COR-L47 (cell line): ENCODE data around the gene IER5L.
A peak's percentile ranks its signal among the peaks of the same experiment; 100 is the strongest.
"Not testable (repeated sequence)": the region's sequence is repeated elsewhere in the genome, so short reads cannot be mapped to it uniquely, and the experiment has no call there.

Experiments used
- DNase-seq: peaks from one replicate; lab custom pipeline; 2025; lab: John Stamatoyannopoulos, UW

IER5L gene

DNA sequence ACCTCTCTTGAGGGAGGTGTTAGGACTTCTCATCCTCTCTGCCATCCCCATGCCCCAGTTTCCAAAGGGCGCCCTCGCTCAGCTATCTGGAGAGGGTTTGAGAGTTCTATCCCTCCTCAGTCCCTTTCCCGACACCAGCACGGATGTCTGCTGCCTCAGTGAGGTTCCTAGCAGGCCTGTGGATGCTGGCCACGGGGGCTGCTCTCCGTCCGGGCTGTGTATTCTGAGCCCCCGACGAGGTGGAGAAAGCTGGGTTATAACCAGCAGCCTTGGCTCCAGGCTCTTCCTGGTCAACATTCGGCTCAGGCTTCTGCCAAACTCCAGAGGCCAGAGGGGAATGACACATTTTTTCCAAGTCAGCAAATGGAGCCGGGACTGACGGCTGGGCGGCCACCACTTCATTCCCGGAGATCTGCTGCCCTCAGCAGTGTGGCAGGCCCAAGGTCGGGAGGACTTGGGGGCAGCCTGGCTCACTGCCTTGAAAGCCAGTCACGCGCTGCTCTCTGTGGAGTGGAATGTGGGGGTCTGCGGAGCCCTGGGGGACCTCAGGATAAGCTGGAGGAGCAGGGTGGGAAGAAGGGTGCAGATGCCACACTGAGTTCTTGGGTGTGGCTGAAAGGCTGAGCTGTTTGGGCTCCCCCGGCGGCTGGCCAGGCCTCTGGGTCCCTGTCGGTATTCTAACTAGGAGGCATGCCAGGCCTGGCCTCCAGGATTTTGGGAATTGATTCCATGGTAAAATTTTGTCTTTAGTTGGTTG, 39.4 kb downstream of the IER5L start:
- DNase-seq, result no peak

DNA sequence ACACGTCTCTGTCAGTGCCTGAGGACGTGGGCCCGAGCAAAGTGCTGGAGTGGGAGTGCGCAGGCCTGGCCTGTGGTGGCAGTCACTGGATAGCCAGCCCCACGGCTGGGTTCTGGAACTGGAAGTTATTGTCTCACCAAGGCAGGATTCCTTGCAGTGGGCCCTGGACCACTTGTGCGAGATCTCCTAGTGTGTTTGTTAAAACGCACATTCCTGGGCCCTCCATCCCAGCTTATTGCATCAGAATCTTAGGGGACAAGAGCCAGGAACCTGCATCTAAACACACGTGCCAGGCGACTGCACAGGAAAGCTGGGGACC, 40.0 kb downstream of the IER5L start:
- DNase-seq, result no peak

DNA sequence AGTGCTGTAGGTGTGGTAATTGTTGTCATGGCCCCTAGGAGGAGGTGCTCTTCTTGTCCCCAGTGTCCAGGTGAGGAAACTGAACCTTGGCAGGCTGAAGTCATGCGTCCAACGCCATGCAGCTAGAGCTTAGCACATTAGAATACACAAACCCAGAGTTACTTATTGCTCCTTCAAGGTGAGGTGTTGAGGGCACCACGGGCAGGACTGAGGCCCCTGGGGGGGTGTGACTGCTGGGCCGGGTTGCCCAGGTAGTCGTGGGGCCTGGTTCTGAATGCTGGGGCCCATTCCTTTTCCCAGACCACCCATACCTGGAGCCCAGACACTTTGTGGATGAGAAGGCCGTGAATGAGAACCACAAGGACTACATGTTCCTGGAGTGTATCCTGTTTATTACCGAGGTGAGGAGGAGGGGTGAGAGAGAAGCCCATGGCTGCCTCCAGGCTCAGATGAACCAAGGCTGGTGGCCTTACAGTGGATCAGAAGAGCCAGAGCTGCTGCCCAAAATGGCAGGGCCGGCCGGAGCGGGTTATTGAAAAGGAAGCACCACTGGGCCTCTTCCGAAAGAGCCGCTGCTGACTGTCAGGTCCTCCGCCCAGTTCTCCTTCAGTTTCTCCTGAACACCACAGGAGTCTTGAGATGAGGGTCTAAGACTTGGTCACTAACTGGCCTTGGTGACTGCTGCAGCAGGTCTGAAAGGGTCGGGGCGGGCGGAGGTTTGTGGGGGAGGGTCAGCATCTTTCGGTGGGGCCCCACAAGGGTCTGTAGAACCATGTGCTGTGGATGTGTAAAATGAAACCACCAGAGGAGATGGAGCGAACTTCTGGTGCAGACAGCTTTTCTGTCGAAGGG, 40.5 kb downstream of the IER5L start:
- no peak for DNase-seq

DNA sequence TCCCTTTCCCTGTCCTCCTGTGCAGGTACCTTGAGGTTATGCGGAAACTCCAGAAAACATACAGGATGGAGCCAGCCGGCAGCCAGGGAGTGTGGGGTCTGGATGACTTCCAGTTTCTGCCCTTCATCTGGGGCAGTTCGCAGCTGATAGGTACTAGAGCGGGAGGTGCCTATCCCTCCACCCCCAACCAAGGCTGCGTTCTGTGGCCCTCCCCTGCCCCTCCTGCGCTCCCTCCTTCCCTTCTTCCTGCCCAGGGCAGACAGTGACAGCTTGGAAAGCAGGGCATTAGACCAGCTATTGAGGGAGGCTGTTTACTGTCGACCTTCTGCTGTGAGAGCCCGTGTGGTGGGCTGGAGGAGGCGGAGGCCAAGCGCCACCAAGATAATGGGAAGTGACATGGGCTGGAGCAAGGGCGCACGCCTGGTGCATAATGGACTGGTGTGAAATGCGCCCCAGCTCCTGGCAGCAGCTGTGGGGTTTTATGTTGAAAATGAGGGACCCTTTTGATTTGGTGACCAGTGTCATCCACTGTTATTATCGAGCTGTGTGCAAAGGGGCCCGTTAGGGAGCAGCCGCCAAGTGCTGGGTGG, 41.5 kb downstream of the IER5L start:
- DNase-seq, result no peak

DNA sequence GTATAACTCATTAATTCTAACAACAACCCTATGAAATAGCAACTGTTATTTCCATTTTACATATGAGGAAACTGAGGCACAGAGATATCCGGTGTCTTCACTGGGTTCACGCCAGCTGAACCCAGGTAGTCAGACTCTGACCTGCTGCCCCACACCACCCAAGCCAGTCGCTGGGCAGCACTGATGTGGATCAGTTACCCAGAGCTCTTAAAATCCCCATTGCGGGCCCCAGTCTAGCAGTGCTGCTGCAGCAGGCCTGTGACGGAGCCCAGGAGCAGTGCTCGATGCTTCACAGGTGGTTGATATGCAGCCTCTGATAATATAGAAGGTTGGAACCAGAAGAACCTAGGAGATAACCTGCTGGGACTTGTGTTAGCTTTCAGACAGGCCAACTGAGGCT, 42.6 kb downstream of the IER5L start:
- DNase-seq, result no peak

DNA sequence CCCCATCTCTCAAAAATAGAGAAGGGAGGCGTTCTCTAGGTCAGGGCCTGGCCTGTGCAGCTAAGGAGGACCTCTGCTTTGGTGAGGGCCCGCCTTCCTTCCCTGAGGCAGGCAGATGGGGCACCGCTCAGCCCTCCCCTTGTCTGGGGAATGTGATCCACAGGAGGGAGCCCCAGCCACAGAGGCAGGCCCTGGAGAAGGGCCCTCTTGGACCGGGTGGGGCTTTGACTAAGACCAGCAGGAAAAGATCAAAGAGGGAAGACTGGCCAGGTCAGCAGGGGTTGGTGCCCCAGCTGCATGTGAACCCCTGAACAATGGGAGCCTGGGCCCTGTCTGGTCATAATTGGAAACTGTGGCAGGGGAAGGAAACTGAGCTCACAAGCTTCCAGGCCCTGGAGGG, 45.0 kb downstream of the IER5L start:
- no peak for DNase-seq

DNA sequence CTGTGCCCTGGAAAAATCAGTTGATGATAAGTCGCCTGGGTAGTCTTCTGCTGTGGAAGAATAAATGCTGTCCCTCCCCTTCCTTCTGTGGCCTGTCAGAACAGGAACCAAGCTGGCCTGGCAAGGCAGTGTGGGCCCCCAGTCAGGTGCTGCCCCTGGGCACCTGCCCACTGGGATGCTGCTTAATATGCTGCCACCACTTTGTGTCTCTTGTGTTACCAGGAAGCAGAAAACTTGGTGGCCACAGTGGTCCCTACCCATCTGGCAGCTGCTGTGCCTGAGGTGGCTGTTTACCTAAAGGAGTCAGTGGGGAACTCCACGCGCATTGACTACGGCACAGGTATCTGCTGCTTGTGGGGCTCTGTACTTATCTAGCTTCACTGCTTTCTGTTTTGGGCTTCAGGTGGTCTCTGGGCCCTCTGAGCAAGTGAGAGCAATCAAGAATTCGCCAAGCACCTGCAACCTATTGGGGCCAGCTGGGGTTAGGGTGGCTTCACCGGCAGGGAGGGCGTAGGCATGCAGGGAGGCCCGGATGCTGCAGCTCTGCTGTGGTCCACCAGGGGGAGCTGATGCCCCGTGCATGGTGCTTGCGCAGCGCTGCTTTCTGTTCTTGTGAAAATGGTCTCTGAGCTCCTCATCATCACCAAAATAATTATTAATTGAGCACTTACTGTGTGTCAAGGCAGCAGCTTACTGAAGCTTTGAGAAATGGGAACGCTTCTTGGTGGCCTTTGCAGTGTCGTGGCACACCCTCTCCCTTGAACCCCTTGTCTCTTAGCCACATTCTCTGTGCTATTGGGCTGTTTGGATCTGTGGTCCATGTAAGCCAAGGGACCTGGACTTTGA, 46.5 kb downstream of the IER5L start:
- peak; percentile 27 for DNase-seq

DNA sequence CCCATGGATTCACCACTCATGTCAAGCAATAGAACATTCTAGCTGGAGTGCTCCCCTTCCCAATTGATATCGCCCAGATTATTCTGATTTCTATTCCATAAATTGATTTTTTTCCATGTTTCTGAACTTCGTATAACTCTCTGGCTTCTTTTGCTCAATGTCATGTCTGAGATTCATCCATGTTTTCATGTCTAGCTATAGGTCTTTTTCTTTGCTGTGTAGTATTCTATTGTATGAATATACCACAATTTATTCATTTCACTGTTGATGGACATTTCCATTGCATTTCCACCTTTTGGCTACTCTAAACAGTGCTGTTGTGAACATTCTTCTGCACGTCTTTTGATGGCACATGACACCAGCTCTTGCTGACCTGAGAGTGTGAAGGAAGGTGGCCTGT, 47.3 kb downstream of the IER5L start:
- no peak for DNase-seq

DNA sequence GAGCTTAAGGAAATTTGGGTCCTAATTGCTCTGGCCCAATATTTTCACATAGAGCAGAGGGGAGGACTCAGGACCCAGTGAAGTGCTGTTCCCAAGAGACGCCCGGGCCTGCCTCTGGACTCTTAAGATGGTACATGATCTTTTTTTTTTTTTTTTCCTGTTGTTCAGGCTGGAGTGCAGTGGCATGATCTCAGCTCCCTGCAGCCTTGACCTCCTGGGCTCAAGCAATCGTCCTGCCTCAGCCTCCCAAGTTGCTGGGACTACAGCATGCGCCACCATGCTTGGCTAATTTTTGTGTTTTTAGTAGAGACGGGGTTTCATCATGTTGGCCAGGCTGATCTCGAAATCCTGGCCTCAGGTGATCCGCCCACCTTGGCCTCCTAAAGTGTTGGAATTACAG, 47.8 kb downstream of the IER5L start:
- DNase-seq, result not testable (repeated sequence)

DNA sequence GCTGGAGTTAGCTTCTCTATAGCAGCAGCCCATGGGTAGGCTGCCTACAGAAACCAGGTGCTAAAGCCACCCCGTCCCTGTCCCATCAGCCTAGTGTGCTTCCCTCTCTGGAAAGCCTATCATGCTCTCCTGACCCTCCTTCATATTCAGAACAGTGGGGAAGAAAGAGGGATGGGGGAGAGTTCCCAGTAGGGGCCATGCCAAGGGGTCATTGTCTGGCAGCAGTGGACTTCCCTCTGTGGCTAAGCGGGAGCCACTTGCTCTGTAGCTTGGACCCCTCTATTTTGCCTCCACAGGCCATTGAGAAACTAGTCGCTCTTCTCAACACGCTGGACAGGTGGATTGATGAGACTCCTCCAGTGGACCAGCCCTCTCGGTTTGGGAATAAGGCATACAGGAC, 49.4 kb downstream of the IER5L start:
- no peak for DNase-seq

DNA sequence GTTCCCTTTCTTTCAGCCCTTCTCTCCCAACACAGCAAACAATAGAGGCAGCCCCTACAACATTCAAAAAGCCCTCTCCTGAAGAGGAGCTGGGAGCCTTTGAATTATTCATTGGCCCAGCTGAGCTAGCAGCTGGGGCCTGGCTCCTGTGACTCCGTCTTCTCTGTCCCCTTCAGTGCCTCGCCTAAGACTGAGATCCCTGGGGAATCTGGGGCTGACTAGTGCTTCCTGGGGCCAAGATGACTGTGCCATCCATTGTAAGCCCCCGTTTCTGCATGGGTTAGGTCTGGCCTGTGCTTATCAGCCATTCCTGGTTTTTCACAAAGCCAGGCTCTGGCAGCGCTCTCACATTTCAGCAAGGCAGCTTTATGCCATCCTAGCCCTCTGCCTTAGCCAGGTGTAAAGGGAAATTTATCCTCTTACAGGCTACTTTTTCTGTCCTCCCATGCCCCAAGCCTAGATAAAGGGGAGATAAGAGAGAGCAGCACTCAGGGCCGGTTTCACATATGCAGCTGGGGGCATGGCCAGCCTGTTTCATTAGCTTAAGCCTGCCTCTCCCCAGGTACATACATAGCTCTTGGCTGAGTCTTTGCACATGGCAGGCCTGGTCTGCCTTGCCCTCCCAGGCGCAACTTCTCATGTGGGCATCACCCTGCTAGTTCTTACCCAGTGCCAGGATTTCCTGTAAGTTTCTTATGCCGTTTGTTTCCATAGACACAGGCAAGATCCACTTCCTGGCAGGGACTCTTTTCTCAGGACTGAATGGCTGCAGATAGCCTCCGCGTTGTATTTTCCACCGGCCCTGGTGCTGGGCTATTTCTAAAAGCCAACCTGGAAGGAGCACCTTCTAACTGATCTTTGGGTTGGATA, 51.1 kb downstream of the IER5L start:
- DNase-seq, result no peak
